ENCODE measurements around the gene VIPR2.

VIPR2 gene

DNA sequence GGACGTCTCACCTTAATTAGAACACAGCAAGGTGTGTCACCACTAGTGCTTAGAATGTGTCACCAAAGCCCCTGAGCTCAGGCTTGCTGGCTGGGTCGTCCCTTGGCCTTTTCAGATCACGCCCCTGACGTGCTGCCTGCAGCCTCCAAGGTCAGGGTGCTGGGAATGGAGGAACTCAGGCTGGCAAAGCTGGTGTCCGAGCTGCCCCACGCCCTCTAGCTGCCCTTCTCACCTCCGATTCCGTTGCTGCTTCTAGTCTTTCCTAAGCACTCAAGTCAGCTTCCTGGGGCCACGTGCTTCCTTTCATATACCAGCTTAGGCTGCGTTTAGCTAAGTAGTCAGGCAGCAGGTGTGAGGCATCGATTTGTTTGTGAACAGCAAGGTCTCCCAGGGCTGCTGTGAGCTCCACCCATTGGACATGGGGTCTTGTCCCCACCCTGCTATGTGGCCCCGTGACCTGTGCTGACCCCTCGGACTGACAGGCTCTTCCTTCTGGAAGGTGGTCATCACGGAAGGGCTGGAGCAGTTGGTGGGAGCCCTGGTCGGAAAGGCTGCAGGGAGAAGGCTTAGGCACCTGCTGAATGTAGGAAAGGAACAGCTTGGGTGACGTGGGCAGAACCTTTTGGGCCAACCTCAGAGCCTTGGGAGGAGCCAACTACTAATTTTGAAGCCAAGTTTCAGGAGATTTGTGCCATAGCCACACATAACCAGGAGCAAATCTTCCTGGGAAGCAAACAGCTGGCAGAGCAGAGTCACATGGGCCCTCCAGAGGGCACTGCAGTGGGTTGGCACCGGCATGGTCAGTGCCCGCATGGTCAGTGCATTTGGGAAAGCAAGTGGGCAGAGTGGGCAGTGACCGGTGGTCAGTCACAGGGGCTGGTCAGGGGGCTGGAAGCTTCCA is 28.8 kb downstream of the VIPR2 start:
- no peak overlapping the region for H3K4me3 ChIP-seq (ENCODE audit: low read length)
- no peaks in the 10 kb centered on the region for H3F3A ChIP-seq (ENCODE audit: control insufficient read depth, insufficient read depth)
- no peaks in the 10 kb centered on the region for H3K79me2 ChIP-seq (ENCODE audit: control insufficient read depth, low read length)
- no peaks in the 10 kb centered on the region for H3K9me2 ChIP-seq (replicated peaks; ENCODE audit: control insufficient read depth, low read length)
- no peaks in the 10 kb centered on the region for H4K20me1 ChIP-seq (ENCODE audit: control insufficient read depth, insufficient read depth, low read depth, low read length)
- H3K27ac ChIP-seq (ENCODE audit: low read depth, low read length) = no peak overlapping the region
- H3K27me3 ChIP-seq (ENCODE audit: control insufficient read depth, low read length) = no peaks in the 10 kb centered on the region
- no peak overlapping the region for H3K4me2 ChIP-seq (ENCODE audit: low read length)
- no peaks in the 10 kb centered on the region for H3K9me3 ChIP-seq (ENCODE audit: control insufficient read depth, insufficient read depth, low read length)
- H3K36me3 ChIP-seq (ENCODE audit: control insufficient read depth, low read length) = no peaks in the 10 kb centered on the region
- no peaks in the 10 kb centered on the region for H3K4me1 ChIP-seq (ENCODE audit: control insufficient read depth, low read length)
- TF ChIP-seq, protein P1, sequence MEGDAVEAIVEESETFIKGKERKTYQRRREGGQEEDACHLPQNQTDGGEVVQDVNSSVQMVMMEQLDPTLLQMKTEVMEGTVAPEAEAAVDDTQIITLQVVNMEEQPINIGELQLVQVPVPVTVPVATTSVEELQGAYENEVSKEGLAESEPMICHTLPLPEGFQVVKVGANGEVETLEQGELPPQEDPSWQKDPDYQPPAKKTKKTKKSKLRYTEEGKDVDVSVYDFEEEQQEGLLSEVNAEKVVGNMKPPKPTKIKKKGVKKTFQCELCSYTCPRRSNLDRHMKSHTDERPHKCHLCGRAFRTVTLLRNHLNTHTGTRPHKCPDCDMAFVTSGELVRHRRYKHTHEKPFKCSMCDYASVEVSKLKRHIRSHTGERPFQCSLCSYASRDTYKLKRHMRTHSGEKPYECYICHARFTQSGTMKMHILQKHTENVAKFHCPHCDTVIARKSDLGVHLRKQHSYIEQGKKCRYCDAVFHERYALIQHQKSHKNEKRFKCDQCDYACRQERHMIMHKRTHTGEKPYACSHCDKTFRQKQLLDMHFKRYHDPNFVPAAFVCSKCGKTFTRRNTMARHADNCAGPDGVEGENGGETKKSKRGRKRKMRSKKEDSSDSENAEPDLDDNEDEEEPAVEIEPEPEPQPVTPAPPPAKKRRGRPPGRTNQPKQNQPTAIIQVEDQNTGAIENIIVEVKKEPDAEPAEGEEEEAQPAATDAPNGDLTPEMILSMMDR (IDR thresholded peaks at IDR 0.05; ENCODE audit: low read depth, low read length, poor library complexity, severe bottlenecking) = no peak
- no peak for TF ChIP-seq EZH2phosphoT487 (IDR thresholded peaks at IDR 0.05; ENCODE audit: borderline replicate concordance, low read length)

DNA sequence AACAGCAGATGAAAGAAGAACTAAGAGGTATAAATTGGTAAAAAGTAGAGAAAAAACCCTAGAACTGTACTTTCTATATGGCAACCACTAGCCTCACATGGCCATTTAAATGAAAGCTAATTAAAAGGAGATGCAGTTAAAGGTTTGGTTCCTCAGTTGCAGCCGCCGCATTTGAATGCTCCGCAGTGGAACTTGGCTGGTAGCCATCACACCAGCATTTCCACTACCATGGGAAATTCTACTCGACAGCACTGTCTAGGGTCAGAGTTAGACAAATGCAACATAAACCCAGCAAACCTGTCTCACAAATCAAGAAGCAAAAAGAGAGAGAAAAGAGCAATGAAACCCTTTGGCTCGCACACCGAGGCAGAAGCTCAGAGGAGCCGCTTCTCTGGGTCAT is 29.7 kb downstream of the VIPR2 start:
- no peaks in the 10 kb centered on the region for H3K9me2 ChIP-seq (replicated peaks; ENCODE audit: control insufficient read depth, low read length)
- no peaks in the 10 kb centered on the region for H3K4me1 ChIP-seq (ENCODE audit: control insufficient read depth, low read length)
- no peaks in the 10 kb centered on the region for H3F3A ChIP-seq (ENCODE audit: control insufficient read depth, insufficient read depth)
- H3K79me2 ChIP-seq (ENCODE audit: control insufficient read depth, low read length) = no peaks in the 10 kb centered on the region
- no peak overlapping the region for H3K27ac ChIP-seq (ENCODE audit: low read depth, low read length)
- H3K4me2 ChIP-seq (ENCODE audit: low read length) = no peak overlapping the region
- no peaks in the 10 kb centered on the region for H3K36me3 ChIP-seq (ENCODE audit: control insufficient read depth, low read length)
- no peaks in the 10 kb centered on the region for H4K20me1 ChIP-seq (ENCODE audit: control insufficient read depth, insufficient read depth, low read depth, low read length)
- TF ChIP-seq, protein P1 (IDR thresholded peaks at IDR 0.05; ENCODE audit: low read depth, low read length, poor library complexity, severe bottlenecking) = no peak
- TF ChIP-seq EZH2phosphoT487 (IDR thresholded peaks at IDR 0.05; ENCODE audit: borderline replicate concordance, low read length) = no peak
- H3K9me3 ChIP-seq (ENCODE audit: control insufficient read depth, insufficient read depth, low read length) = no peaks in the 10 kb centered on the region
- no peaks in the 10 kb centered on the region for H3K27me3 ChIP-seq (ENCODE audit: control insufficient read depth, low read length)
- no peak overlapping the region for H3K4me3 ChIP-seq (ENCODE audit: low read length)

DNA sequence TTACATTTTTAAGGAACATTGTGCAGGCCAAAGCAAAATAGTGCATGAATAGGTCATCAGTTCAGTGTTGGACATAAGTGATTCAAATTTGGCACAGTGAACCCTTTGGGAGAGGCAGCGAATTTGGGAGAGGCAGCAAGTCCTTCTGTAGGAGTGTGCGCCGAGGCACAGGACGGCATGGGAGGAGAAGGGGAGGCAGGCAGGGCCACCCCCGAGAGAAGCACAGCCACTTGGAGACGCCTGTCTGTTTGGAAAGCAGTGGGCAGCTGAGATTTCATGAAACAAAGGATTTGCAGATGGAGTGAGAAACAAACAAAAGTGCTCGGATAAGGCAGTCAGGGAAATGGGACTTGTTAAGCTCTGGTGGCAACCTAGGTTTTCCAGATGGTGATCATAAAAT is 30.6 kb downstream of the VIPR2 start:
- Histone ChIP-seq H3F3A (ENCODE audit: control insufficient read depth, insufficient read depth) (no peaks in the 10 kb centered on the region), H3K4me1 (ENCODE audit: control insufficient read depth, low read length) (no peaks in the 10 kb centered on the region), H3K27me3 (ENCODE audit: control insufficient read depth, low read length) (no peaks in the 10 kb centered on the region), H3K9me3 (ENCODE audit: control insufficient read depth, insufficient read depth, low read length) (no peaks in the 10 kb centered on the region), H3K36me3 (ENCODE audit: control insufficient read depth, low read length) (no peaks in the 10 kb centered on the region), H3K27ac (ENCODE audit: low read depth, low read length) (no peak overlapping the region), H3K4me2 (ENCODE audit: low read length) (no peak overlapping the region), H3K4me3 (ENCODE audit: low read length) (no peak overlapping the region), H3K9me2 (replicated peaks; ENCODE audit: control insufficient read depth, low read length) (no peaks in the 10 kb centered on the region), H4K20me1 (ENCODE audit: control insufficient read depth, insufficient read depth, low read depth, low read length) (no peaks in the 10 kb centered on the region), H3K79me2 (ENCODE audit: control insufficient read depth, low read length) (no peaks in the 10 kb centered on the region)
- TF ChIP-seq EZH2phosphoT487 (IDR thresholded peaks at IDR 0.05; ENCODE audit: borderline replicate concordance, low read length) = no peak
- TF ChIP-seq, protein P1 (IDR thresholded peaks at IDR 0.05; ENCODE audit: low read depth, low read length, poor library complexity, severe bottlenecking) = no peak
